HepG2 (cell line): Measurements from ENCODE around the gene ATP8B1. TPM values are rescaled to one million over a fixed set of nuclear protein-coding genes. Genes with fewer than 3 reads are reported as not detected.

Experiments
- ATAC-seq: fragments of 200-7000 bp; cut with Tn5 transposase; 3 replicates; pipeline ENCODE4 v1.9.1; 2020; ENCODE audit warnings: mild to moderate bottlenecking, moderate library complexity
- BruUV-seq: library from RNA; stranded (reverse); fragments of 400-500 nt; replicated peaks from 2 replicates; lab custom pipeline; 2021; lab: Mats Ljungman, UMichigan
- CTCF ChIA-PET: fragments of 300-600 bp; formaldehyde crosslinking; extraction: SDS; loops from one replicate; lab custom pipeline; 2021; ENCODE audit warnings: low total read pairs, inconsistent platforms, low intra/inter-chr PET ratio; lab: Yijun Ruan, JAX
- POLR2A ChIA-PET: fragments of 350-600 bp; sonication (Branson Sonifier 250); formaldehyde crosslinking; loops from one replicate; lab custom pipeline; 2020; ENCODE audit warnings: antibody characterized with exemption, inconsistent platforms; lab: Yijun Ruan, JAX
- DNase-seq: peaks from one replicate; pipeline ENCODE4 v3.0.0-alpha.2; 2015; ENCODE audit warnings: low spot score
- FAIRE-seq: peaks from 3 replicates; lab custom pipeline; 2011; peaks lifted over from hg19 to GRCh38; lab: Jason Lieb, UNC
- H2AFZ ChIP-seq: one replicate; pipeline ENCODE4 v1.6.1; 2011; ENCODE audit warnings: low read length, inconsistent platforms
- H3K27ac ChIP-seq: fragments of 300-600 bp; 3 replicates; pipeline ENCODE4 v1.8.0; 2011; ENCODE audit warnings: mixed run types, mild to moderate bottlenecking, mixed read lengths, low read length, inconsistent platforms; ENCODE audit not compliant: insufficient read depth; ENCODE audit errors: extremely low read length
- H3K27me3 ChIP-seq, 2 experiments: fragments of 200-600 bp in 1 of 2; 2 replicates in 1 of 2; 3 replicates in 1 of 2; pipeline versions ENCODE4 v1.6.0 to v1.8.0; 2011; ENCODE audit warnings: low read length in 2 of 2, mild to moderate bottlenecking in 2 of 2, moderate library complexity in 2 of 2, inconsistent platforms in 1 of 2; ENCODE audit not compliant: insufficient read depth in 2 of 2, control insufficient read depth in 1 of 2
- H3K36me3 ChIP-seq, 2 experiments: fragments of 200-600 bp in 1 of 2; replicated peaks in 1 of 2; 2 replicates in 1 of 2; 3 replicates in 1 of 2; pipeline versions ENCODE4 v1.5.1 to v1.8.0; 2011; ENCODE audit warnings: low read length in 2 of 2, inconsistent platforms in 1 of 2; ENCODE audit not compliant: insufficient read depth in 2 of 2, control insufficient read depth in 1 of 2
- H3K4me1 ChIP-seq: 2 replicates; pipeline ENCODE4 v1.5.1; 2012; ENCODE audit warnings: low read length, inconsistent platforms; ENCODE audit not compliant: insufficient read depth
- H3K4me2 ChIP-seq: 2 replicates; pipeline ENCODE4 v1.6.0; 2011; ENCODE audit warnings: low read depth, low read length, inconsistent platforms
- H3K4me3 ChIP-seq, 3 experiments: fragments of 200-600 bp in 1 of 3; sonication (generic), shearing (Covaris generic) in 1 of 3; replicated peaks in 1 of 3; 2 replicates each; pipeline ENCODE4 v1.5.1; 2011 to 2016; ENCODE audit warnings: low read length in 3 of 3, inconsistent platforms in 2 of 3, low read depth in 2 of 3, mild to moderate bottlenecking in 2 of 3, control low read depth in 1 of 3, mixed read lengths in 1 of 3; ENCODE audit not compliant: insufficient read depth in 1 of 3
- H3K79me2 ChIP-seq: one replicate; pipeline ENCODE4 v1.6.1; 2011; ENCODE audit warnings: low read length, inconsistent platforms; ENCODE audit not compliant: insufficient read depth
- H3K9ac ChIP-seq: 2 replicates; pipeline ENCODE4 v1.6.0; 2011; ENCODE audit warnings: mild to moderate bottlenecking, low read depth, low read length, inconsistent platforms; ENCODE audit not compliant: insufficient read depth
- H3K9me3 ChIP-seq: 2 replicates; pipeline ENCODE4 v1.5.1; 2012; ENCODE audit warnings: mild to moderate bottlenecking, low read length
- H4K20me1 ChIP-seq: 2 replicates; pipeline ENCODE4 v1.6.0; 2011; ENCODE audit warnings: inconsistent platforms, mild to moderate bottlenecking, low read length, moderate library complexity; ENCODE audit not compliant: insufficient read depth
- CEBPB ChIP-seq: IDR thresholded peaks from 2 replicates; pipeline ENCODE4 v1.6.1; 2011; ENCODE audit warnings: low read depth, low read length, improper control_type of control experiment, borderline replicate concordance
- FLYWCH1 ChIP-seq: sonication (generic); formaldehyde crosslinking; IDR thresholded peaks from 2 replicates; pipeline ENCODE4 v1.8.1; 2023; ENCODE audit warnings: mild to moderate bottlenecking, missing genetic modification reagents
- GFI1 ChIP-seq: sonication (generic); formaldehyde crosslinking; IDR thresholded peaks from 2 replicates; pipeline ENCODE4 v1.5.0; 2020; ENCODE audit warnings: missing genetic modification reagents, mild to moderate bottlenecking, borderline replicate concordance
- PHF8 ChIP-seq: sonication (generic); formaldehyde crosslinking; IDR thresholded peaks from 2 replicates; pipeline ENCODE4 v1.5.0; 2020; ENCODE audit warnings: missing genetic modification reagents
- REL ChIP-seq: sonication (generic); formaldehyde crosslinking; conservative IDR thresholded peaks from 2 replicates; pipeline ENCODE4 v1.8.0; 2022; ENCODE audit warnings: mild to moderate bottlenecking, missing genetic modification reagents, moderate library complexity
- SMYD3 ChIP-seq: sonication (generic); formaldehyde crosslinking; IDR thresholded peaks from 2 replicates; pipeline ENCODE4 v1.8.1; 2023; ENCODE audit warnings: mild to moderate bottlenecking, missing genetic modification reagents
- SP2 ChIP-seq: sonication (generic); formaldehyde crosslinking; IDR thresholded peaks from 2 replicates; pipeline ENCODE4 v1.5.1; 2020; ENCODE audit warnings: mild to moderate bottlenecking, missing genetic modification reagents
- ZNF296 ChIP-seq: sonication (generic); formaldehyde crosslinking; conservative IDR thresholded peaks from 2 replicates; pipeline ENCODE4 v1.5.0; 2020; ENCODE audit warnings: mild to moderate bottlenecking, missing genetic modification reagents
- ZNF331 ChIP-seq: sonication (generic); formaldehyde crosslinking; IDR thresholded peaks from 2 replicates; pipeline ENCODE4 v1.4.0; 2020; ENCODE audit warnings: missing genetic modification reagents
- ZNF570 ChIP-seq: sonication (generic); formaldehyde crosslinking; IDR thresholded peaks from 2 replicates; pipeline ENCODE4 v1.4.0; 2020; ENCODE audit warnings: mild to moderate bottlenecking, missing genetic modification reagents, borderline replicate concordance
- ZNF589 ChIP-seq: sonication (generic); formaldehyde crosslinking; conservative IDR thresholded peaks from 2 replicates; pipeline ENCODE4 v1.8.0; 2022; ENCODE audit warnings: mild to moderate bottlenecking, moderate library complexity, missing genetic modification reagents
- WGBS: methylation state at CpG from one replicate; pipeline ENCODE4 v1.1.6; 2017; ENCODE audit warnings: low lambda C conversion rate; 5-methylcytosine and 5-hydroxymethylcytosine counted together
- in situ Hi-C: cut with HindIII; loops from 2 replicates; pipeline ENCODE4 v1.10.0; 2017; ENCODE audit warnings: low pct_unique_long_range_greater_than_20kb; ENCODE audit not compliant: extremely low pct_ligation_motif_present
- intact Hi-C: fragments of 100-400 bp; cut with micrococcal nuclease; formaldehyde crosslinking; loops from one replicate; pipeline ENCODE4 v1.10.0; 2022; ENCODE audit not compliant: unreplicated experiment
- polyA plus RNA-seq, 8 experiments: library from polyadenylated mRNA; depleted of rRNA in 3 of 8; stranded (reverse) in 7 of 8; unstranded in 1 of 8; fragments of >200 nt; fragmentation: Illumina TruSeq in 4 of 8; extraction: Trizol in 4 of 8; gene quantifications; 2 replicates each; pipeline versions ENCODE4 v1.2.1 to v1.2.3, GENCODE V29; 2011 to 2016; ENCODE audit warnings: low read depth in 4 of 8, missing spikeins in 1 of 8, mixed read lengths in 1 of 8; ENCODE audit not compliant: insufficient read depth in 1 of 8
- total RNA-seq, 5 experiments: library from RNA; depleted of rRNA; stranded (reverse); fragments of >200 nt; fragmentation: Illumina TruSeq; extraction: Trizol; gene quantifications; 2 replicates each; pipeline ENCODE4 v1.2.3, GENCODE V29; 2016; ENCODE audit warnings: low read depth in 1 of 5

The ATP8B1 gene
- total and polyA plus RNA-seq, 2 of the 13 experiments (the other 11 are each of a cell fraction or from before 2014, with no cell fraction given), result 2.8 to 4.0 TPM

DNA sequence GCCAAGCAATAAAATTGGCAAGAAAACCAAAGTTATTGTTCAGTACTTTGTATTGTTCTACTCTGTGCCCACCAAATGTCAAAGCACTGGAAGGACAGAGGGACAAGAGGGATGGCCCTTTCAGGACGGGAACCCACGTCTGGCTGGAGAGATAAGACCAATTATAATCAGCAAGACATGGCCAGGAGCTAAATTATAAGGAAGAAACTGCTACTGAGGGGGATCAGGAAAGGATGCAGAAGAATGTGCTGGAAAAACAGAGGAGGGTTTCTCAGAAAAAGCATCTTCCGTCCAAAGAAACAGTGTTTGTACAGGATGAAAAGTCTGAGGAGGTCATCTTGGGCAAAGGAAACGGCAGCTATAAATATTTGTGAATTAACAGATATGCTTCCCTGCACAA, 135.1 kb downstream of the ATP8B1 start:
- Histone ChIP-seq H3K36me3 (0 out of 5 replicates have a peak, but pooled peaks cover 0 to 5% of the 10 kb centered on the region in 2 experiments), H3K9me3 (no peaks in the 10 kb centered on the region), H3K27me3 (no peaks in the 10 kb centered on the region), H3K27ac (no peak overlapping the region), H4K20me1 (no peaks in the 10 kb centered on the region), H3K4me1 (no peaks in the 10 kb centered on the region), H3K9ac (no peak overlapping the region), H3K4me2 (no peak overlapping the region), H2AFZ (no peak overlapping the region), H3K4me3 (no peak overlapping the region), H3K79me2 (no peaks in the 10 kb centered on the region)
- intact Hi-C loops (no loop called here), in situ Hi-C loops (no loop called here)
- DNase-seq (no peak), FAIRE-seq (no peak), ATAC-seq (no peak)
- BruUV-seq, result no TSS peak
- 97% methylated on average over 4 of the region's 4 CpGs for WGBS
- TF ChIP-seq PHF8 (CRISPR knock-in tag), result no peak
- TF ChIP-seq FLYWCH1 (CRISPR knock-in tag), result no peak
- TF ChIP-seq REL (CRISPR knock-in tag), result no peak
- TF ChIP-seq ZNF570, result no peak
- no peak for TF ChIP-seq ZNF589 (CRISPR knock-in tag)
- no peak for TF ChIP-seq GFI1 (CRISPR knock-in tag)
- no peak for TF ChIP-seq SP2 (CRISPR knock-in tag)
- no peak for TF ChIP-seq SMYD3 (CRISPR knock-in tag)
- no peak for TF ChIP-seq ZNF331
- ChIA-PET POLR2A (no interaction called here), CTCF (no interaction called here)

DNA sequence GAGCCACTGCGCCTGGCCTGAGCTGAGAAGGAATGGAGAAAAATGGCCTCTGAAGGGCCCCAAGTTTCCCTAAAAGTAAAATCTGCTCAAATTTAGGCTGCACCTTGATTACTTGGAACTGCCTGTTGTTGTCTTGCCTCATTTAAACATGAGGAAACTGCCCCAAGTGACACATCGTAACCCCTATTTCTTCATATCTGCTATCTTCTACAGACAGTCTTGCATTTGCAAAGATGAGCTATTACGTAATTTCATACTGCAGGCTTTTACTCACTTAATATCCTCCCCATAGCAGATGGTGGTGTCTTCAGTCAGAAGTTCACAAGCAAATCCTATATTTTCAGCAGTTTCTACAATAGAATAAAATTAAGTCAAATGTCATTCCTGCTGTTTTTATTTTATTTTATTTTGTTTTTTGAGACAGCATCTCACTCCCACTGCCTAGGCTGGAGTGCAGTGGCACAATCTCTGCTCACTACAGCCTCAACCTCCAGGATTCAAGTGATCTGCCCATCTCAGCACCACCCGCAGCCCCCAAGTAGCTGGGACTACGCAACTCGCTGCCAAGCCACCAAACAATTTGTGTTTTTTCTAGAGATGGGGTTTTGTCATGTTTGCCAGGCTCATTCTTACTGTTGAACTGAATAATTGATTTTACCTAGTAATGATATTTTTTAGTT, 136.2 kb downstream of the ATP8B1 start:
- WGBS, result 85% methylated on average over 6 of the region's 6 CpGs
- DNase-seq (no peak), ATAC-seq (no peak), FAIRE-seq (no peak)
- H3K4me1 ChIP-seq, result no peaks in the 10 kb centered on the region
- H3K36me3 ChIP-seq, result 0 out of 5 replicates have a peak, but pooled peaks cover 0 to 5% of the 10 kb centered on the region in 2 experiments
- H3K79me2 ChIP-seq, result no peaks in the 10 kb centered on the region
- in situ Hi-C loops (no loop called here), intact Hi-C loops (no loop called here)
- TF ChIP-seq CEBPB, result peak; percentile 77
- no peak for TF ChIP-seq ZNF296 (CRISPR knock-in tag)
- no peak overlapping the region for H2AFZ ChIP-seq
- POLR2A ChIA-PET, result no interaction called here
- CTCF ChIA-PET, result no interaction called here
- H3K9ac ChIP-seq, result no peak overlapping the region
- no peak overlapping the region for H3K4me2 ChIP-seq
- H3K4me3 ChIP-seq, result no peak overlapping the region
- no peaks in the 10 kb centered on the region for H3K27me3 ChIP-seq
- no peak overlapping the region for H3K27ac ChIP-seq
- BruUV-seq, result no TSS peak
- H3K9me3 ChIP-seq, result no peaks in the 10 kb centered on the region
- H4K20me1 ChIP-seq, result no peaks in the 10 kb centered on the region
